Jurkat, Clone E6-1 (cell line): ENCODE data around the gene SPINK2.

Experiments used
- DNase-seq: peaks from one replicate; pipeline ENCODE4 v3.0.0-alpha.2; 2011; ENCODE audit warnings: low read depth, low spot score
- H3K4me3 ChIP-seq: 2 replicates; pipeline ENCODE4 v1.5.1; 2011; ENCODE audit warnings: mild to moderate bottlenecking, low read length, control low read depth, moderate library complexity

The SPINK2 gene

GRCh38 chr4:56804551-56804950 lies 16.9 kb downstream of the SPINK2 start:
- DNase-seq = peak; percentile 92
- H3K4me3 ChIP-seq = peak overlapping the region; percentile 13; the same call in 1 of the 2 replicates

DNA sequence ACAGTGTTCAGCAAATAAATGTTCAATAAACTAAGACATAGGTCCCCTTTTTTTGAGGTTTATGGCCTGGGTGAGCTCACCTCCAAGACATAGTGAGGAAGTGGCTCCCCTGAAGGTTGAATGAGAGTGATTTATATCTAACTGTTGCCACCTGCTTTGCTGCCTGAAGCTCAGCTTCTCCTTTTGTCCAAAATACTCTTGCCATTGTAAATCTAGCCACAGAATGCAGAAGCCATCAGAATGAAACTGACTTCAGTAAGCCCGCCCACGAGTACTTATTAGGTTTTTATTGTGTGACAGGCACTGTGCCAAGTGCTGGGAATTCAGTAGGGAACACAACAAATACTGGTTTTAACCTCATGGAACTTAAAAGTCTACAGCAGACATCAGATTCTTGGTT lies 18.0 kb downstream of the SPINK2 start:
- DNase-seq = peak; percentile 91
- H3K4me3 ChIP-seq = no peak overlapping the region; the same call in 1 of the 2 replicates

- DNase-seq = peak; percentile 86
- peak overlapping the region; percentile 62 for H3K4me3 ChIP-seq
Measured at GRCh38 chr4:56799824-56800756, 21.4 kb downstream of the SPINK2 start.

DNA sequence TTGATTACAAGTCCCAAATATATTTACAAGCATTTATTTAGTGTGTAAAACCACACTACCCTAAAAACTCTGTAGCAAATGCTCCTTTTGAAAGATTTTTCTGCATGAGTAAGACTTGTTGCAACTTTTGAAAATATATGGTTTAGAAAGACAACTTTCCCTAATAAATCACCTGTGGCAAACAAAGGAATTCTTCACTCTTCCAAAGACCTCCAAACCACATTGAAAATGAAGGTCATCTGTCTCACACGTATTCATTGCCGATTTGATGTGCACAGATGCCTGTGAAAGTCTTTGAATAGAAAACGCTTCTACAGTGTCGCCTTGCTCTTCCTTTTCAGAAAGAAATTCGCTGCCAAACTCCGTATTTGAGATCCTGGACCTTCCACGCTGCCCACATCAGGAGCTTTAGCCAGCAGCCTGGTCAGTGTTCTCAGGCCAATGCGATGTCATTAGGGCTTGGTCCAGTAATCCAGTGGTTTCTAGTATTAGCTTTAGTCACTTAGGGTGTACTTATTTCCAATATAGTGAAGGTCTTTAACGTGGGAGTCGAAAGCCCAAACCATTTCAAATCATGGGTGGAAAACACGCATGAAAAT lies 22.2 kb downstream of the SPINK2 start:
- no peak for DNase-seq
- peak overlapping the region; percentile 62; the same call in 1 of the 2 replicates for H3K4me3 ChIP-seq

DNA sequence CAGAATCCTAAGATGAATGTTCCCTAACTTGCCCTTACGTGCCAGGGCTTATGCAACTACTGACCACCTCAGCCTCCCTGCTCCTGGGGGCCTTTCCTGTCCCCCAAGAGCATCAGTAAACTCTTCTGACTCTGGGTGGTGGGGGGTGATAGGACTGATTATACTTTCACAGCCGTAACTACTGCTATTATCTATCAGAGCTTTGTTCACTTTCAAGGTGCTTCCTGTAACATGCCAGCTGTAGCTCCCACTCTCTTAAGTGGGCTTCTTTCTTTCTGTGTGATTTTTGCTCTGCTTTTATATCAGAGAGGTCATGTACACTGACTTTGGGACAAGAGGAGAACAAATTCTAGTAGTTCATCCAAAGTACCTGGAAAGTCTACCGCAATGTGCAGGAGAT lies 25.3 kb downstream of the SPINK2 start:
- H3K4me3 ChIP-seq = no peak overlapping the region
- peak; percentile 35 for DNase-seq

- no peak overlapping the region for H3K4me3 ChIP-seq
- no peak for DNase-seq
Measured at GRCh38 chr4:56791316-56791715, 30.2 kb downstream of the SPINK2 start.

- no peak overlapping the region for H3K4me3 ChIP-seq
- no peak for DNase-seq
Measured at GRCh38 chr4:56790691-56791091, 30.8 kb downstream of the SPINK2 start.

GRCh38 chr4:56788081-56788480 lies 33.4 kb downstream of the SPINK2 start:
- no peak overlapping the region for H3K4me3 ChIP-seq
- DNase-seq = no peak

- DNase-seq = no peak
- no peak overlapping the region for H3K4me3 ChIP-seq
Measured at GRCh38 chr4:56787380-56787779, 34.1 kb downstream of the SPINK2 start.

DNA sequence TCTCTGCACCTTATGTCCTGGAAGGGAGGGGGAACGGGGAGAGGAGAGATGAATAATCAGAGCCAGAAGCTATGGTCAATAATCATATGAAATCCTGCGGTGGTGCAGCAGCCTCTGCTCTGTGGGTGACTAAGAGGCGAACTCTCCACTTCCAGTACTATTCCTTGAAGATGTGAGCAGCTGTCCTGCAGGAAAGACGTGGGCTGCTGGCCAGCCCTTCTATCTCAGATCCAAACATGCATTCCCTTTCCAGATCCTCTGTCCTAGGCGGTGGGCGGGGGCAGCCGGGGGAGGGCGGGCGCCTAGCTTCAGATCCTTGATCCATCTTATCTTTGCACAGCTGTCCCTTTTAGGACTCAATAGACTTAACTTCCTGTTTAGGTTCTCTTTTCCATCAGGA lies 34.5 kb downstream of the SPINK2 start:
- no peak for DNase-seq
- H3K4me3 ChIP-seq = no peak overlapping the region

DNA sequence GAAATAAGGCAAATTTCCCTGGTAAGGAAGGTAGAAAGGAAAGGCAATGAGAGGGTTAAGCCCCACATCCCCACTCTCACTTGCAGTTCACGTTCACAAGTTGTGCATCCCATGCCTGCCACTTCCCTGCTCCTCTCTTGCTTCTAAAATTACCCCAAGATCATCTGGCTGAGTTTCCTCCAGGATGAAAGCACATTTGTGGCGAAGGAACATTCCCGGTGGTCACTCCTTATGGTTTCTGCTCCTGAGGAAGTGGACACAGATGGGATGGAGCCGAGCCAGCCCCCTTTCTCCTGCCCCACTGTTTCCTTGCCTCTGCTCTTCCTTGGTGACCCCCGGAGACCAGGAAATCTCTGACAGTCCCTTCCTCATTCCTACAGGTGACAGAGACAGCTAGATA lies 37.5 kb downstream of the SPINK2 start:
- no peak overlapping the region for H3K4me3 ChIP-seq
- DNase-seq = no peak

GRCh38 chr4:56782019-56782418 lies 39.5 kb downstream of the SPINK2 start:
- DNase-seq = no peak
- H3K4me3 ChIP-seq = no peak overlapping the region

DNA sequence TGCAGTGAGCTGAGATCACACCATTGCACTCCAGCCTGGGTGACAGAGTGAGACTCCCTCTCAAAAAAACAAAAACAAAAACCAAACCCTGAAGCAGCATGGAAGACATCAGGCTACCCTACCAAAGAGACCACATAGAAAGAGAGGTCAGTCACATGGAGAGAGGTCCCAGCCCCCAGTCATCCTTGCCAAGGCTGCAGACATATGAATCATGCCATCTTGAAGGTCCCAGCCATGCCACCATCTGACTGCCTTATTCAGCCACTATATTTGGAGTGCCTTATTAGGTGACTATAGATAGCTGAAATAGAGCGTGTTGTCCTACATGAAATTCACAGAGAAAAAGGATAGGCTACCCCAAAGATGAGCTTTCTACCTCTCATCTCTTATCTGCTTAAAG lies 48.2 kb downstream of the SPINK2 start:
- no peak for DNase-seq
- no peak overlapping the region for H3K4me3 ChIP-seq

DNA sequence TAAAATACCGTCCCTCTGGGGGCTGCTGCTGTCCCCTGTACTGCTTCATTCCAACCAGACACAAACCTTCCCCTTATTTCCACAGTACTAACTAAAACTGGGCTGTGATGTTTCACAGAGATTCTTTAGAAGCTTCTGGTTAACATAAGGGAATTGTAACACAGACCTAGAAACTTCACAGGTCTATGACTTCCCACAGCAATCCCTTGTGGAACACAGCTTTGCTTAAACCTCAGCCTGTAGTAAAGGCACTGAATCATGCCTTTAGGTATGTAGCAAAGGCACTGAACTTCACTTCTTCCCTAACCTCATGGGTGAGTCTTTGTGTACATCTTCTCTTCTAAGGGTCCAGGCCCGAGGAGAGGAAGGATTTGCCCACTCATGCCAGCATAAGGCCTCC lies 49.4 kb downstream of the SPINK2 start:
- DNase-seq = no peak

GRCh38 chr4:56768763-56769162 lies 52.7 kb downstream of the SPINK2 start:
- H3K4me3 ChIP-seq = no peak overlapping the region
- no peak for DNase-seq

More for the DNA sequence above, 49.4 kb downstream of the SPINK2 start:
- H3K4me3 ChIP-seq = no peak overlapping the region

DNA sequence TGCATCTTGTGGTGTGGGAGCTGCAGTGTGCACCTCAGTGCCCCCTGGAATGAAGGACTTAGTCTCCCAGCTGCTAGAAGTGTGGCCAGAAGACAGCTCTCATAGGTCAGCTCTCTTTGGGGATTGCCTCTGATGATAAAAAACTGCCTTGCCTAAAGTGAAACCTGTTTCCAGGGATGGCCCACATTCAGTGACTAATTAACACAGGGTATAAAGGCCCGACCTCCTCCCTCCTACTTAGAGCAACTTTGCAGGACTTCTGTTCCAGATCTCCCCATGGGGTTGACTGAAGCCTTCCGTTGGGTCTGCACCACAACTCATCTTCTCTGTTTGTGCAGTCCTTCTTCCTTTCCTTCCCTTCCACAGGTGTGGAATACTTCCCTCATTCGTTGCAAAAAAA lies 53.2 kb downstream of the SPINK2 start:
- no peak for DNase-seq
- H3K4me3 ChIP-seq = no peak overlapping the region

DNA sequence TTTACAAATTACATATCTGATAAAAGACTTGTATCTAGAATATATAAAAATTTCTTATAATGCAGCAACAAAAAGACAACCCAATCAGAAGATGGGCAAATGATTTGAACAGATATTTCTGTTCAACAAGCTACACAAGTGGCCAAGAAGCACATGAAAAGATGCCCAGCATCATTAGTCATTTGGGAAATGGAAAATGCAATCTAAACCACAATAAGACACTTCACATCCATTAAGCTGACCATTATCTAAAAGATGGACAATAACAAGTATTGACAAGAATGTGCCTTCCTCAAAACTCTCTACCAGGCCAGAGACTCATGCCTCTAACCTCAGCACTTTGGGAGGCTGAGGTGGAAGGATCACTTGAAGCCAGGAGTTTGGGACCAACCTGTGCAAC lies 53.9 kb downstream of the SPINK2 start:
- no peak overlapping the region for H3K4me3 ChIP-seq
- DNase-seq = no peak

DNA sequence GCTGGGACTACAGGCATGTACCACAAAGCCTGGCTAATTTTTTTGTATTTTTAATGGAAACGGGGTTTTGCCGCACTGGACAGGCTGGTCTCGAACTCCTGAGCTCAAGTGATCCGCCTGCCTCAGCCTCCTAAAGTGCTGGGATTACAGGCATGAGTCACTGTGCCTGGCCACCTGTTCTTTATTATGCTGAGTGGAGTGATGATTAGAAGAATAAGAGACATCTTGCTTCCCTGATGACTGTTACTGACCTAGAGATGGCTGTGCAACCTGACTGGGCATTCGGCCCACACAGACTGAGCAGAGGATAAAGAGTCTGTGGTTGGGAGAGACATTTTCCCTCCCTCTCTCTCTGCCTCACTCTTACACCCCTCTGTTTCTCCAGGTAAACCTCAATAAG lies 56.7 kb downstream of the SPINK2 start:
- no peak for DNase-seq
- H3K4me3 ChIP-seq = no peak overlapping the region

DNA sequence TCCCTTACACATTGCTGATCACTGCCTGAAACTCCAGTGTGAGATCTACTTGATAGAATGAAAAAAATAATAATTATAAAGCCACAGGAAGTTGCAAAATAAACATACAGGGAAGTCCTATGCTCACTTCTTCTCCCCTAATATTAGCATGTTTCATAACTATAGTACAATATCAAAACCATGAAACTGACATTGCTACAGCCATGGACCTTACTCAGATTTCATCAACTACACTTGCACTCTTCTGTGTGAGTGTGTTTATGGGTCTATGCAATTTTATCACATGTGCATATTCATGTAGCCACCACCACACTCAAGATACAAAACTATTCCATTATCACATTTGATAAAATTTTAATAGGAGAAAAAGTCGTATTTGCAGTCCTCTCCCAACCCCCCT lies 57.3 kb downstream of the SPINK2 start:
- no peak for DNase-seq
- no peak overlapping the region for H3K4me3 ChIP-seq

GRCh38 chr4:56762484-56763250 lies 58.8 kb downstream of the SPINK2 start:
- no peak for DNase-seq
- H3K4me3 ChIP-seq = no peak overlapping the region
